Smooth muscle cell of bladder (primary cell): ENCODE data around the gene RSPO1. TPM values are rescaled to one million over a fixed set of nuclear protein-coding genes. Genes with fewer than 3 reads are reported as not detected.

ENCODE experiments used
- total RNA-seq: library from RNA; depleted of rRNA; stranded (reverse); fragments of >200 nt; gene quantifications from 2 replicates; pipeline ENCODE4 v1.2.3, GENCODE V29; 2014

The RSPO1 gene, protein sequence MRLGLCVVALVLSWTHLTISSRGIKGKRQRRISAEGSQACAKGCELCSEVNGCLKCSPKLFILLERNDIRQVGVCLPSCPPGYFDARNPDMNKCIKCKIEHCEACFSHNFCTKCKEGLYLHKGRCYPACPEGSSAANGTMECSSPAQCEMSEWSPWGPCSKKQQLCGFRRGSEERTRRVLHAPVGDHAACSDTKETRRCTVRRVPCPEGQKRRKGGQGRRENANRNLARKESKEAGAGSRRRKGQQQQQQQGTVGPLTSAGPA
- total RNA-seq: 0.74 and 1.00 TPM in 2 replicates

DNA sequence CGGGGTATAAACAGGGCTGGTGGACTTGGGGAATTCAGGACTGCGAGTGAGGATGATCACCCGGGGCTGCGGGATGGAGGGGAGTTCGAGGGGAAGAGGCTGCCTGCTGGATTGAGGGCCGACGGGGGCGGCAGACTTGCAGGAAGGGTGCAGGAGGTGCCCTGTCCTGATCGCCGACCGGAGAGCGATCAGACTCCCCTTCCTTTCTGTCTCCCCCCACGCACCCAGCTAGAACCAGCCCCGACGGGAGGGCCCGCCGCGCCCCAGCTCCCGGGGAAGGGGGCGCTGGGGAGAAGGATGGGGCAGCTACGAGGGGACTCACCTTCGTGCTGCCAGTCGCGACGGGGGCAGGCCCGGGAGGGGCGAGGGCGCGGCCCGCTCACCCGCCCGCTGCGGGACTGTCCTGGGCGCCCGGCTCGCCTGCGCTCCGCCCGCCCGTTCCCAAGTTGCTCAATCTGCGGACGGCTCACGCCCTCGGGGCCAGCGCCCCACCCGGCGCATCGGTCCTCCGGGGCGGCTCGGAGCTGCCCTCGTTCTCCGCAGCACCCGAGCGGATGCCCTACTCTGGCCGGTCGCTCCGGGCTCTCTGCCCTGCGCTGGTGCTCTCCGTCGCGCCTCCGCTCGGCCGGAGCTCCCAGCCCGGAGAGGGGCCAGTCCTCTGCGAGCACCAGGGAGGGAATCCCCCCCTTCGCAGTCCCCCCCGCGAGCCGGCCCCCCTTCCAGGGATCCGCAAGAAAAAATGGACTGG lies at the start of gene RSPO1:
TSS of gene RSPO1 (minus strand) at position 649 of the 748 bp plus-strand sequence. CDS start 5,231 bp downstream, outside the sequence.

GRCh38 chr1:37595440-37596181 lies 39.1 kb downstream of the RSPO1 start, which contains the start of gene GNL2:
Gene GNL2, minus strand, starts transcription at chr1:37595937. Its CDS starts 115 bp downstream, at chr1:37595822.

Other genes with a start within 250 kb of the RSPO1 start
- 12.9 TPM in 2 replicates for gene ZC3H12A, start 160.3 kb downstream of the RSPO1 start, total RNA-seq
- gene MEAF6, start 120.1 kb downstream of the RSPO1 start, total RNA-seq: 34.7 and 46.9 TPM in 2 replicates
- 10.0 and 14.1 TPM in 2 replicates for gene SNIP1, start 80.6 kb downstream of the RSPO1 start, total RNA-seq
- 1.7 and 4.0 TPM in 2 replicates for gene DNALI1, start 78.0 kb downstream of the RSPO1 start, total RNA-seq
- 59.7 and 70.9 TPM in 2 replicates for gene GNL2, start 39.0 kb downstream of the RSPO1 start, total RNA-seq
- gene CDCA8, start 57.6 kb upstream of the RSPO1 start, total RNA-seq: 0.74 and 1.00 TPM in 2 replicates
- 0.14 TPM in 1 of 2 replicates, not detected in the other for gene EPHA10, start 130.2 kb upstream of the RSPO1 start, total RNA-seq
- 0.28 and 0.46 TPM in 2 replicates for gene MANEAL, start 159.0 kb upstream of the RSPO1 start, total RNA-seq
- gene C1orf122, start 172.9 kb upstream of the RSPO1 start, total RNA-seq: 18.7 and 19.8 TPM in 2 replicates
- gene YRDC, start 173.3 kb upstream of the RSPO1 start, total RNA-seq: 11.2 and 12.9 TPM in 2 replicates
- gene MTF1, start 224.7 kb upstream of the RSPO1 start, total RNA-seq: 2.3 TPM in 2 replicates